Measurements from ENCODE around the gene FADS2. TPM values are rescaled to one million over a fixed set of nuclear protein-coding genes. Genes with fewer than 3 reads are reported as not detected.
A peak's percentile ranks its signal among the peaks of the same experiment; 100 is the strongest.

The FADS2 gene
- total RNA-seq, 1 experiment from 2014 or later = 17.1 TPM

DNA sequence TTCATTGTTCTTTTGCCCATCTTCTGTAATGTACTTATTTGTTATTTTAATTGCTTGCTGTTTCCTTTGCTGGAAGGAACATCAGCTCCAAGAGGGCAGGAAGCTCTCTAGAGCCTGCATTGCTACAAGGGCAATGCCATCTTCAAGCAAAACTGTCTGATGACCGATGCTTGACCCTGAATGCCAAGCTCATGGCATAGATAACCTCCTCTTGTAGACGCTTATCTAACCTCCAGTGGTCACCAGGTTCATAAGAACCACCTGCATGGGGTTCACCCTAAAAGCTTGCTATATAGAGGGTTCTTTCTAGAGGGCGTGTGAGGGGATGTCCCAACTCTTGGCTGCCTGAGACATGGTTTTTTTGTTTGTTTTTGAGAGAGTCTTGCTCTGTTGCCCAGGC is 46.8 kb downstream of the FADS2 start:
- Histone ChIP-seq H3K79me2 (ENCODE audit: insufficient read depth, low read length) (no peaks in the 10 kb centered on the region), H2AFZ (ENCODE audit: low read depth, low read length, poor library complexity, severe bottlenecking) (no peak overlapping the region), H3K27me3 (ENCODE audit: insufficient read depth, low read length) (no peaks in the 10 kb centered on the region), H3K9me2 (ENCODE audit: insufficient read depth) (no peaks in the 10 kb centered on the region), H3K4me1 (ENCODE audit: control insufficient read depth in 1 of 2, insufficient read depth in 2 of 2, low read length in 2 of 2) (peaks cover 9 to 20% of the 10 kb centered on the region in 2 experiments), H3K4me3 (replicated peaks in 1 of 2; ENCODE audit: low read depth in 1 of 2, low read length in 2 of 2) (no peak overlapping the region), H3K27ac (ENCODE audit: low read depth, low read length) (no peak overlapping the region), H3K9ac (ENCODE audit: low read length) (no peak overlapping the region), H3K4me2 (ENCODE audit: low read length) (peak overlapping the region; percentile 9; the same call in 1 of the 2 replicates), H3K9me3 (ENCODE audit: control insufficient read depth in 1 of 2, insufficient read depth in 1 of 2, low read depth in 1 of 2, low read length in 2 of 2) (no peaks in the 10 kb centered on the region), H3K36me3 (ENCODE audit: control insufficient read depth in 1 of 2, insufficient read depth in 2 of 2, low read length in 2 of 2) (no peaks in the 10 kb centered on the region; a peak in 1 of 4 replicates), H4K20me1 (ENCODE audit: insufficient read depth) (no peaks in the 10 kb centered on the region)
- no peak for DNase-seq (ENCODE audit: low read depth, low spot score)
- no peak for TF ChIP-seq EZH2 (IDR thresholded peaks at IDR 0.05)
- RAD21 ChIA-PET (ENCODE audit: low non-redundant PET in 1 of 2, low total read pairs in 2 of 2, uncharacterized antibody in 2 of 2, unreplicated experiment in 2 of 2) = interaction anchor here in 1 of 2 experiments (0.6 kb wide), 1 partner anchor 15 kb away, joined by 4 read pairs; no protein-coding TSS in a partner anchor
- CTCF ChIA-PET = interaction anchor here (0.7 to 6.1 kb wide), 5 partner anchors 72 to 233 kb away, joined by 3 to 35 read pairs (median 5); no protein-coding TSS in a partner anchor
- BruUV-seq (replicated peaks) = no TSS peak
- intact Hi-C loops (cut with micrococcal nuclease) = no loop called here
- POLR2A ChIA-PET = interaction anchor here (0.7 to 1.0 kb wide), 4 partner anchors 23 to 1803 kb away, joined by 3 to 5 read pairs (median 4); no protein-coding TSS in a partner anchor
- no peak for ATAC-seq

DNA sequence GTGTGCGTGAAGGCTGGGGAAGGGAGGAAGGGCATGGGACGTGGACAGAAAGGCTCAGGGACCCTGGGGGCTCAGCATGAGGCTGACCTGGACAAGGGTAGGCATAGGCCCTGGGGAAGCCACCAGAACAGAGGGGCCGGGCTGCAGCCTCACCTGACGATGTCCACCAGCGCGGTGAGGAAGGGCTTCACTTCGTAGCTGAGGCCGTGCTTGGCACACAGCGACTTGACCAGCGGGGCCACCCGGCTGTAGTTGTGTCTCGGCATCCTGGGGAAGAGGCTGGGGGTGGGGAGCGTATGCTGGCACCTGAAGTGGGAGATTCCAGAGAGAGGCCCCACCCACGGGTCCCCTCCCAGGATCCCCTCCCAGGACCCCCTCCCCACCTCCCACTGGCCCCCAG is 47.6 kb downstream of the FADS2 start:
- intact Hi-C loops (cut with micrococcal nuclease) = no loop called here
- H3K27ac ChIP-seq (ENCODE audit: low read depth, low read length) = no peak overlapping the region
- no peak overlapping the region for H2AFZ ChIP-seq (ENCODE audit: low read depth, low read length, poor library complexity, severe bottlenecking)
- H3K27me3 ChIP-seq (ENCODE audit: insufficient read depth, low read length) = no peaks in the 10 kb centered on the region
- H3K9me3 ChIP-seq (ENCODE audit: control insufficient read depth in 1 of 2, insufficient read depth in 1 of 2, low read depth in 1 of 2, low read length in 2 of 2) = no peaks in the 10 kb centered on the region
- RAD21 ChIA-PET (ENCODE audit: low non-redundant PET in 1 of 2, low total read pairs in 2 of 2, uncharacterized antibody in 2 of 2, unreplicated experiment in 2 of 2) = no interaction called here
- H3K79me2 ChIP-seq (ENCODE audit: insufficient read depth, low read length) = no peaks in the 10 kb centered on the region
- H3K4me2 ChIP-seq (ENCODE audit: low read length) = no peak overlapping the region
- CTCF ChIA-PET = interaction anchor here (1.1 to 6.1 kb wide), 3 partner anchors 72 to 232 kb away, joined by 5 to 35 read pairs (median 16); no protein-coding TSS in a partner anchor
- ATAC-seq (no peak), DNase-seq (ENCODE audit: low read depth, low spot score) (no peak)
- no peak overlapping the region for H3K4me3 ChIP-seq (replicated peaks in 1 of 2; ENCODE audit: low read depth in 1 of 2, low read length in 2 of 2)
- H3K9ac ChIP-seq (ENCODE audit: low read length) = no peak overlapping the region
- no peaks in the 10 kb centered on the region for H4K20me1 ChIP-seq (ENCODE audit: insufficient read depth)
- POLR2A ChIA-PET = no interaction called here
- H3K4me1 ChIP-seq (ENCODE audit: control insufficient read depth in 1 of 2, insufficient read depth in 2 of 2, low read length in 2 of 2) = peaks cover 9 to 20% of the 10 kb centered on the region in 2 experiments
- H3K36me3 ChIP-seq (ENCODE audit: control insufficient read depth in 1 of 2, insufficient read depth in 2 of 2, low read length in 2 of 2) = no peaks in the 10 kb centered on the region; a peak in 1 of 4 replicates
- no TSS peak for BruUV-seq (replicated peaks)
- H3K9me2 ChIP-seq (ENCODE audit: insufficient read depth) = no peaks in the 10 kb centered on the region
- TF ChIP-seq ZFX (IDR thresholded peaks at IDR 0.05) (no peak), POLR2AphosphoS5 (IDR thresholded peaks at IDR 0.05; ENCODE audit: low read depth, low read length) (no peak), ZNF274 (IDR thresholded peaks at IDR 0.05; ENCODE audit: low read depth, low read length) (no peak), YY1 (IDR thresholded peaks at IDR 0.05; ENCODE audit: extremely low read depth, insufficient replicate concordance, low read depth, low read length) (no peak), SIN3A (IDR thresholded peaks at IDR 0.05; ENCODE audit: low read depth) (no peak), CEBPB (IDR thresholded peaks at IDR 0.05; ENCODE audit: low read depth) (no peak), EGR1 (IDR thresholded peaks at IDR 0.05; ENCODE audit: low read depth) (no peak), ELF1 (IDR thresholded peaks at IDR 0.05; ENCODE audit: borderline replicate concordance, low read depth) (no peak), CBX3 (IDR thresholded peaks at IDR 0.05; ENCODE audit: low read depth) (no peak), SP1 (IDR thresholded peaks at IDR 0.05; ENCODE audit: low read depth) (no peak)
- TF ChIP-seq, protein P1, sequence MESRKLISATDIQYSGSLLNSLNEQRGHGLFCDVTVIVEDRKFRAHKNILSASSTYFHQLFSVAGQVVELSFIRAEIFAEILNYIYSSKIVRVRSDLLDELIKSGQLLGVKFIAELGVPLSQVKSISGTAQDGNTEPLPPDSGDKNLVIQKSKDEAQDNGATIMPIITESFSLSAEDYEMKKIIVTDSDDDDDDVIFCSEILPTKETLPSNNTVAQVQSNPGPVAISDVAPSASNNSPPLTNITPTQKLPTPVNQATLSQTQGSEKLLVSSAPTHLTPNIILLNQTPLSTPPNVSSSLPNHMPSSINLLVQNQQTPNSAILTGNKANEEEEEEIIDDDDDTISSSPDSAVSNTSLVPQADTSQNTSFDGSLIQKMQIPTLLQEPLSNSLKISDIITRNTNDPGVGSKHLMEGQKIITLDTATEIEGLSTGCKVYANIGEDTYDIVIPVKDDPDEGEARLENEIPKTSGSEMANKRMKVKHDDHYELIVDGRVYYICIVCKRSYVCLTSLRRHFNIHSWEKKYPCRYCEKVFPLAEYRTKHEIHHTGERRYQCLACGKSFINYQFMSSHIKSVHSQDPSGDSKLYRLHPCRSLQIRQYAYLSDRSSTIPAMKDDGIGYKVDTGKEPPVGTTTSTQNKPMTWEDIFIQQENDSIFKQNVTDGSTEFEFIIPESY (IDR thresholded peaks at IDR 0.05; ENCODE audit: extremely low read depth, insufficient replicate concordance, low read length) = no peak
- TF ChIP-seq, protein P2, sequence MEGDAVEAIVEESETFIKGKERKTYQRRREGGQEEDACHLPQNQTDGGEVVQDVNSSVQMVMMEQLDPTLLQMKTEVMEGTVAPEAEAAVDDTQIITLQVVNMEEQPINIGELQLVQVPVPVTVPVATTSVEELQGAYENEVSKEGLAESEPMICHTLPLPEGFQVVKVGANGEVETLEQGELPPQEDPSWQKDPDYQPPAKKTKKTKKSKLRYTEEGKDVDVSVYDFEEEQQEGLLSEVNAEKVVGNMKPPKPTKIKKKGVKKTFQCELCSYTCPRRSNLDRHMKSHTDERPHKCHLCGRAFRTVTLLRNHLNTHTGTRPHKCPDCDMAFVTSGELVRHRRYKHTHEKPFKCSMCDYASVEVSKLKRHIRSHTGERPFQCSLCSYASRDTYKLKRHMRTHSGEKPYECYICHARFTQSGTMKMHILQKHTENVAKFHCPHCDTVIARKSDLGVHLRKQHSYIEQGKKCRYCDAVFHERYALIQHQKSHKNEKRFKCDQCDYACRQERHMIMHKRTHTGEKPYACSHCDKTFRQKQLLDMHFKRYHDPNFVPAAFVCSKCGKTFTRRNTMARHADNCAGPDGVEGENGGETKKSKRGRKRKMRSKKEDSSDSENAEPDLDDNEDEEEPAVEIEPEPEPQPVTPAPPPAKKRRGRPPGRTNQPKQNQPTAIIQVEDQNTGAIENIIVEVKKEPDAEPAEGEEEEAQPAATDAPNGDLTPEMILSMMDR (IDR thresholded peaks at IDR 0.05 in 2 of 3, conservative IDR thresholded peaks at IDR 0.05 in 1 of 3; ENCODE audit: borderline replicate concordance in 1 of 3, insufficient read depth in 1 of 3, low read depth in 2 of 3, low read length in 2 of 3) = no peak

All from HCT116 (cell line).